LNCaP clone FGC (cell line): Measurements from ENCODE around the gene OPN3.
A peak's percentile ranks its signal among the peaks of the same experiment; 100 is the strongest.

Experiments
- DNase-seq: peaks from one replicate; pipeline ENCODE4 v3.0.0-alpha.2; 2011; ENCODE audit warnings: low read depth
- H3K4me3 ChIP-seq: 2 replicates; pipeline ENCODE4 v1.5.1; 2011; ENCODE audit warnings: mild to moderate bottlenecking, low read depth, low read length, control low read depth
- TF ChIP-seq, protein P1 (sequence below): IDR thresholded peaks from 2 replicates; pipeline ENCODE4 v1.5.1; 2012; ENCODE audit warnings: mild to moderate bottlenecking; ENCODE audit not compliant: control insufficient read depth, insufficient read depth; ENCODE audit errors: extremely low read depth

Gene OPN3

DNA sequence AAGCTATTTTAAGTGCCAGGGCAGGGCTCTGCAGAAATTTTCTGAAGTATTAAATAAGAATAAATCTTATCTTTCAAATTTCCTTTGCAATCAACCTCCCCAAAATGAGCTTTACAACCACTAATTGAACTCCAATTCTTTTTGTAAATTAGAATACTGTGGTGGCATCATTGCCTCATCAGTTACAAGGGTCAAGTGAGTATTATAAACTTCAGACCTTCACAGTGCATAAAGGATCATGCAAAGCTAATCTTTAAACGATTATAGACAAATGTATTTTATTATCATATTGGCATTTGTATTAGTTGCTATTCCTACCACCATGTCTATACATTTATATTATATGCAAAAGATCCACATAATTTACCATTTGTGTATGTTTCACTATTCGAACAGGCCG lies 7.2 kb downstream of the OPN3 start:
- H3K4me3 ChIP-seq, result no peak overlapping the region
- no peak for DNase-seq
- TF ChIP-seq, protein P1, sequence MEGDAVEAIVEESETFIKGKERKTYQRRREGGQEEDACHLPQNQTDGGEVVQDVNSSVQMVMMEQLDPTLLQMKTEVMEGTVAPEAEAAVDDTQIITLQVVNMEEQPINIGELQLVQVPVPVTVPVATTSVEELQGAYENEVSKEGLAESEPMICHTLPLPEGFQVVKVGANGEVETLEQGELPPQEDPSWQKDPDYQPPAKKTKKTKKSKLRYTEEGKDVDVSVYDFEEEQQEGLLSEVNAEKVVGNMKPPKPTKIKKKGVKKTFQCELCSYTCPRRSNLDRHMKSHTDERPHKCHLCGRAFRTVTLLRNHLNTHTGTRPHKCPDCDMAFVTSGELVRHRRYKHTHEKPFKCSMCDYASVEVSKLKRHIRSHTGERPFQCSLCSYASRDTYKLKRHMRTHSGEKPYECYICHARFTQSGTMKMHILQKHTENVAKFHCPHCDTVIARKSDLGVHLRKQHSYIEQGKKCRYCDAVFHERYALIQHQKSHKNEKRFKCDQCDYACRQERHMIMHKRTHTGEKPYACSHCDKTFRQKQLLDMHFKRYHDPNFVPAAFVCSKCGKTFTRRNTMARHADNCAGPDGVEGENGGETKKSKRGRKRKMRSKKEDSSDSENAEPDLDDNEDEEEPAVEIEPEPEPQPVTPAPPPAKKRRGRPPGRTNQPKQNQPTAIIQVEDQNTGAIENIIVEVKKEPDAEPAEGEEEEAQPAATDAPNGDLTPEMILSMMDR, result no peak

DNA sequence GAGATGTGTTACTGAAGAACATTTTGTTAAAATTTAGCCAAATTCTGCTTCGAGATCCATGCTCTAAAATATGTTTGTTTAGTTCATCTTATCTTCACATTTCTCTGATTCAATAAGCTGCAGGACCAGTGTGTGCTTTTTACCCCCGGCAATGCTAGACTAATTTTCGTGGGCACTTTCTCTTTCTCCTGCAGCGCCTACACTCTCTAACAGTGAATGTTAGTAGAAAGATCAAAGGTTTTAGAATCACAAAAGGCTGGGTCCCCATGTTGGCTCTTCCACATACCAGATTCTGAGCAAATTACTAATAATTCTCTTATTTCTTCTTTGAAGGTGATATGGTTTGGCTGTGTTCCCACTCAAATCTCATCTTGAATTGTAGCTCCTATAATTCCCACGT lies 8.5 kb downstream of the OPN3 start:
- H3K4me3 ChIP-seq, result no peak overlapping the region
- TF ChIP-seq, protein P1, result no peak
- DNase-seq, result no peak

DNA sequence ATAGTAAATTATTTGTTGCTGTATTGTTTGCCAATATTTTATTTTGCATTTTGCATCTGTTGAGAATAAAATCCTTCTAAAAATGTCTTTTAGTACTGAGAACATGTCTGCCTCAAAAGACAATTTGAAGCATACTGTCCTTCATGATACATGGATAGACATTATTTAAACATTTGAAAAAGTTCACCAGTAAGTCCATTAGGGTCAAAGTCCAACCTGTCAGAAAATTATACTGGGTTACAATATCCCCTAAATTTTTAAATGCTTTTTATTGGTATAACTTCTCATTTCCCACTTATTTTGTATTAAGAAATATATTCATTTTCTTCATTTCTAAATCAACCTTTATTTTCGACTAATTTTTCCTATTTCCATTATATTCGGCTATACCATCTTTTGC lies 9.3 kb downstream of the OPN3 start:
- TF ChIP-seq, protein P1, result no peak
- no peak for DNase-seq
- no peak overlapping the region for H3K4me3 ChIP-seq

DNA sequence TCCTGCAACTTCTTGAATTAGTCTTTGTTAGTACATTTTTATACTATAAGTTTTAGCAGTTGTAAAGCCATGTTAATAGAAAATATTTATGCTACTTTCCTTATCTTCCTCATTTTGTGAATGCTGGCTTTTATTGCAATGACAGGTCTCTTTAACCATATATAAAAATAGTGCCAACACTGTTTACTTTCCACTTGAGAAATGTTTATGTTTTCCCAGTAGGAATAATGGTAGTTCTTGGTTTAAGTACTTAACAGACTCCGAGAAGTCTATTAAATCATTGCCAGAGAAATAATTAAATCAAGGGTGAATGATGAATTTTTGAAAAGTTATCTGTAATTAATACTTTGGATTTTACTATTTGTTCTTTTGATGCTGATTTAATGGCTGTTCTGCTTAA lies 9.7 kb downstream of the OPN3 start:
- TF ChIP-seq, protein P1, result no peak
- no peak overlapping the region for H3K4me3 ChIP-seq
- no peak for DNase-seq

DNA sequence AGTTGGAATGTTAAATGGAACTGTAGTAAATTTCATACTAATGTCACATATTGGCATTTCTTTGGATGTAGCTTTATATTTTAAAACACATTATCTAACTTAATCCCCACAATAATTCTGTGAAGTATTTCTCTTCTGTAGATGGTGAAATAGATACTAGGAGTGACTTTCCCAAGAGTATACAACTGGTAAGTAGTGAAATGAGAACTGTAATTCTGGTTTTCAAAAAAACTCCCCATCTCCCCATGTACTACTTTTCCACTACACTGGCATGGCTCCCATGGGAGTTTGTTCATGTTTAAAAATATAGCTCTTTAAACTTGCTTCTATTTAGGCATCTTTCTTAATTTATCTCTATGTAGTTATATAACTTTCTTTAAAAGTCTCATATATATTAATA lies 10.2 kb downstream of the OPN3 start:
- no peak overlapping the region for H3K4me3 ChIP-seq
- TF ChIP-seq, protein P1, result no peak
- DNase-seq, result no peak

DNA sequence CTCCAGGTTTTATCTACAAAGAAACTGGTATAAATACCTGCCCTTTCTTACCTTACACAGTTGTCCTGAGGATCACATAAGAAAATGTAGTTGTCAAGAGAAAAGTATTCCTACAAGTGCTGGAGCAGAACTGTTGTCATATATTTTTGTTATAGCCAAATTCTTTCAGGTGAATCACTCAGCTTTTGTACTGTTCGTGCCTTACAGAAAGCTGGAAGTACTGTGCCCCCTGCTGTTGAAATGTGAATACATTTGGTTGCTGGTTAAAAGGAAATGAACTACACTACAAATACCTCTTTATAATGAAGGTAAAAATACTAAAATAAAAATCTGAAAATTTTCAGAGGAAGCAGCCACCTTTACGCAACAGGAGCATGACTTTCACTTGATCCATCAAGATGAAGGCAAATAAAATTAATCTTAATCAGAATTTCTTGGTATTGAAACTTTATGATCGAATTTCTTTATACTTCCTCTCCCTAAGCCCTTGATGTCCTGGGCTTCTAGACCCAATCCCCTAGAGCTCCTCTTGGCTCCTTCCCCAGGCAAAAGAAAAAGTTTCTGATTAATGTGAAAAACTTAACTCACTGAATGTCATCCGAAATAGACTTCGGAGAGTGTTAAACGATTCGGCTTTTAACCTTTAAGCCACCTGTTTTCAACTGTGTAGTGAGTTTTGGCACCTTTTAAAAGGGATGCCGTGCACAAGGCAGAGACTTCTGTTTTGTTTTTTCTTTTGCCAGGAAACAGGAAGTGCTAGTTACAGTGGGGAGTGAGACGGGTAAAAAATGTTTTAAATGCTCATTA lies 12.5 kb downstream of the OPN3 start:
- H3K4me3 ChIP-seq, result no peak overlapping the region
- no peak for DNase-seq
- TF ChIP-seq, protein P1, result peak; percentile 76

DNA sequence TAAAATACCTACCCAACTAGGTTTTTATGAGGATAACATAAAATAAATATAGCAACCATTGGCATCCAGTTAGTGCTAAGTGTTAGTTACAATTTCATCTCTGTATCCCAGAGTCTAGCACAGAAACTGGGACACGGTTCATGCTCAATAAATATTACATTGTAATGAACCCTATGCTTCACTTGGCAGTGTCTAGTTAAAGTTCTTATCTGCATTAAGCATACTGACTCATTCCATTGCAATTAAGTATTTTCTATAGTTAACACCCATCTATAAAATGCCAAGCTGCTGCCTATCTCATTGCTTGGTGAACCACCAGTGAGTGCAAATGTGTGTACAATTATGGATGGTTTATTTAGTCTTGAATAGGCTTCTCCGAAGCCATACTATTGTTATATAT lies 15.2 kb downstream of the OPN3 start:
- no peak for DNase-seq
- TF ChIP-seq, protein P1, result no peak
- no peak overlapping the region for H3K4me3 ChIP-seq
